NCI-H1694 treated with DMSO at 0.1 percent for 48 hours (cell line): ENCODE data around the gene OR2T6.
"Not testable (repeated sequence)": the region's sequence is repeated elsewhere in the genome, so short reads cannot be mapped to it uniquely, and the experiment has no call there.

Source experiments
- DNase-seq: peaks from one replicate; lab custom pipeline; 2025; lab: John Stamatoyannopoulos, UW

Gene OR2T6

DNA sequence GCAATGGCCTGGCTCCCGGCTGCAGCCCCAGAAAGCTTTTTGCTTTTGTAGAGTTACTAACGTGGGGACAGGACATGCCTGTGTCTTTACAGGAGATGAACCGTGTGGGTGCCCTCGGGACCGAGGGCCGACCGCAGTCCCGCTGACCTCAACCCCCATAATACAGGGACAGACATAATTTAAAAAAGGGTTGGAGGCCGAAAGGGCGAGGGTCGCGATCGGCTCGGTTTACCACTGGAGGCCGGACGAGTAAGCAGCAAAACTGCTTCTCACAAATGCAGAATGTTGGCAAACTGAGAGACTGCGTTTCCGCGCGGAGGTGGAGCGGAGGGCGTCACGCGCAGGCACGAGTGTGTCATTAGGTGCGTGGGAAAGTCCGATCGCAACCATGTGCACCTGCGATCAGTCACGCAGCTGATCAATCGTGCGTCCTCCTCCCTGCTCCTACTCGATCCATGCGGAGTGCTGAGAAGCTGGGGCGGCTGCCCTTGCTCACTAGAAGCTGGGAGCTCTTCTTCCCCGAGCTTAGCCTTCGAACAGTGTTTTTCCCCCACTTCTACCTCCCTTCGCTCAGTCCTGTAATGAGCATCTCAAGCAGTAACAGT is 58.4 kb downstream of the OR2T6 start:
- not testable (repeated sequence) for DNase-seq

DNA sequence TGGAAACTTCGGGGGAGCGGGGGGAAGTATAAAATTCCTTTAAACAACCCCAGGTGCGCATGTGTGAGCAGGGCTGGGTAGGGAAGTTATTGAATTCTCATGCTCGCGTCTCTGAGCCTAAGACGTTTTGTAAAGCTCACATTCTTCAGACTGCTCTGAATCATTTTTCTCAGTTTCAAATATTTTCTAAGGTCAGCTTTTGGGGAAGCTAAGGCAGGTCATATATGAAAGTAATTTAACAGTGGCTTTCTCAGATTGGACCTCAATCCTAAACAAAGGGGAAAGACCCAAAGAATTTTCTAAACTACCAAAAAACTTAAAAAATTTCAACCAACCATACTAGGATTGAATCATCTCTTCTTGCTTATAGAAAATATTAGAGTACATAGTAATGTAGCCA is 59.4 kb downstream of the OR2T6 start:
- not testable (repeated sequence) for DNase-seq

DNA sequence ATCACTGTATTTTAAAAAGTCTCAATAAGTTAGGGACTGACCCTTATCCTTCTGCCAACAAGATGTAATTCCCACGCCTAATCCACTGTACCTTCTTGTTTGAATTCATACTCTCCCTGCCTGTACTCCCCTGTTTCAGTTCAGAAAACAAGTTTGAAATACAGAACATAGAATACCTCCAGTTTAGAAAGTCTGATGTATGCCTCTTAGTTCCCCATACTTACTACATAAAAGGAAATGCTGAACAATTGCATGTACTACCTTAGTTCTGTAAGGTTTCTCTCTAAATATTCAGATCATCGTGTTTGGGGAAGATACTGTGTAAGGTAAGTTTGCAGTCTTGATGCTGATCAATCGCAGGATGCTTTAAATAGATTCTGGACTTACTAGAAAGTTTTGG is 60.8 kb downstream of the OR2T6 start:
- not testable (repeated sequence) for DNase-seq

DNA sequence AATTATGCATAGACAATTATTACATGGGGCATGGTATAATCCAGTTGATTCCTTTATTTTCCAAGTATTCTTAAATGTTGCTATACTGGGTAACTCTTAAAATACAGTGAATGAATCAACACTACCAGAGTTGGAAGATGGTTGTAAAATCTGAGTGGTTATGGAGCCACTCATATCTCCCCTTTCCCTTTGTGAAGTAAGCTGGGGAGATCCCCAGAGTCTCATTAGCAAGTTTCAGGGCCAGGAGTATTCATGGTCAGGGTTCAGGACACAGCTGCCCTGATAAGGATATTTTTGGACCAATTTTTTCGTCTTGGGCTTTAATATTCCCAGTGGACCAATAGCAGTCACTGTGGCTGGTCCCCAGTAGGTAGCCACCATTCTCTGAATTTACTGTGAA is 63.1 kb downstream of the OR2T6 start:
- not testable (repeated sequence) for DNase-seq

DNA sequence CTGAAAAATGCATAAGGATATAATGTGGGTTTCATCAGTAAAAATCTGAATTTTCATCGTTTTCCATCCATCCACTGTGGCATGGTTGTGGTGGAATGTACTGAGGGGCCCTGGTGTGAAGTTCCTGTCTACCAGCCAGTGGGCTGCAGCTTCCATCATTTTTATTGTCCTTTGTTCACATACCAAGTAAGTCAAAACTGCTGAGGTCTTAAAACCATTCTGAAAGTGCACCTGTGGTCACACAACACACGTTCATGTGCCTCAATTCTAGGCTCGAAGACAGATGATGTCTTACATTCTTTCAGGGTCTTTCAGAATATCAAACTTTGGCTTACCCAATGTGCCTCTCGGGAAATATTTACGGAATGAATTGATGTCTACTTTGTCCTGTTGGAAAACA is 63.7 kb downstream of the OR2T6 start:
- not testable (repeated sequence) for DNase-seq
